Sciatic nerve (tissue), 2 donors: Measurements from ENCODE around the gene GNA15. TPM values are rescaled to one million over a fixed set of nuclear protein-coding genes. Genes with fewer than 3 reads are reported as not detected.
"Not testable (repeated sequence)": the region's sequence is repeated elsewhere in the genome, so short reads cannot be mapped to it uniquely, and the experiment has no call there.

Experiments used
- ATAC-seq: fragments of 200-7000 bp; cut with Tn5 transposase; one replicate; pipeline ENCODE4 v1.9.1; 2020; ENCODE audit warnings: mild to moderate bottlenecking, moderate library complexity
- DNase-seq: peaks from one replicate; pipeline ENCODE4 v3.0.0-alpha.2; 2020; ENCODE audit warnings: low spot score
- intact Hi-C: fragments of 100-400 bp; cut with DNase I; formaldehyde crosslinking; loops from one replicate; pipeline ENCODE4 v1.14.2; 2022
- total RNA-seq: library from RNA; stranded (reverse); fragmentation: NEBNext Ultra II Directional; extraction: Animal tissue kit (Norgen Biotek cat#: 25700); gene quantifications from one replicate; pipeline ENCODE4 v1.2.1, GENCODE V29; 2021
- donor health status: DM: no; HTN: no; CAD: no.
- donor health status: DM: no; HTN: no; CAD: no.

The GNA15 gene
- total RNA-seq, 1 donor from 2014 or later, result 9.5 TPM

DNA sequence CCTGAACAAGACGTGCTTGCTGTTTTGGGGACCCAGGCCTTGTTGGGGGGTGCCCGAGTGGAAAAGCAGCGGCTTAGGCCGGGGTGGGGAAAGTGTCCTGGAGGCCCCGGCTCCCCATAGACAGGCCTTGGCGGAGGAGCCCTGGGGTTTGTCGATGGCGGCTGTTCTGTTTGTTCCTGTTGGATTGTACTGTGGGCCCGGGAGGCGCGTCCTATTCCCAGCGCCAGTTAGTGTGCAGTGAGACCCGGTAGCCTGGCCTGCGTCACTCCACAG lies 61.0 kb downstream of the GNA15 start:
- DNase-seq (no peak), ATAC-seq (no peak)
- intact Hi-C loops, result no loop called here

DNA sequence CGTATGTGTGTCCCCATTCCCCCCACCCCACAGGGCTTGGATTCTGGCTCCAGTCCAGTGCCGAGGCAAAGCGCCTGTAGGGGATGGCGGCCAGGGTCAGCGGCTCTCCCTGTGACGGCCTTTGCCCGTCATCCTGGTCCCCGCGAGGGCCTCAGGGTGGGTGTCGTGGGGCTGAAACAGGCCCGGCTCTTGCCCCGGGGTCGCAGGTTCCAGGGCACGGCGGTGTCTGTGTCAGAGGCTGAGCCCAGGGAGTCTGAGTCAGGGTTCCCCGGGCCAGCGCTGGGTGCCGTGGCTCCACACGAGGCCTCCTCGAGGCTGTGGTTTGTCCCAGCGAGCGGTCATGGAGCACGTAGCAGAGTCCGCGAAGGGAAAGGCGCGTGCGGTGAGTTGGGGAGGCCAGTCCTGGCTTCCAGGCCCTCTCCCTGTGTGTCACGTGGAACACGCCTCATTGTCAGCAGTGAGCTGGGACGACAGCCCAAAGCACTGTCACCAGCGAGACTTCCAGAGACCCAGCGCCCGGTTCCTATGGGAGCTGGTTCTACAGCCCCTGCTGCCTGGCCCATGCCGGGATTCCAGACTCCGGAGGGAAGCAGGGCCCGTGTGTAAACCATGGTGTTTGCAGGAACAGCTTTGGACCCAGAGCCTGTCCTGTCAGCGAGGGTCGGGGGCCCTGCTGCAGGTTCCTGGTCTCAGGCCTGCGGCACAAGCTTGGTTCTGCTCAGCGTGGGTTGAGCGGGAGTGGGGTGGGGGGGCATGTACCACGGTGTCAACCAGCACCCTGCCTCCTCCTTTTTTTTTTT lies 63.3 kb downstream of the GNA15 start:
- DNase-seq (no peak), ATAC-seq (no peak)
- intact Hi-C loops, result no loop called here

DNA sequence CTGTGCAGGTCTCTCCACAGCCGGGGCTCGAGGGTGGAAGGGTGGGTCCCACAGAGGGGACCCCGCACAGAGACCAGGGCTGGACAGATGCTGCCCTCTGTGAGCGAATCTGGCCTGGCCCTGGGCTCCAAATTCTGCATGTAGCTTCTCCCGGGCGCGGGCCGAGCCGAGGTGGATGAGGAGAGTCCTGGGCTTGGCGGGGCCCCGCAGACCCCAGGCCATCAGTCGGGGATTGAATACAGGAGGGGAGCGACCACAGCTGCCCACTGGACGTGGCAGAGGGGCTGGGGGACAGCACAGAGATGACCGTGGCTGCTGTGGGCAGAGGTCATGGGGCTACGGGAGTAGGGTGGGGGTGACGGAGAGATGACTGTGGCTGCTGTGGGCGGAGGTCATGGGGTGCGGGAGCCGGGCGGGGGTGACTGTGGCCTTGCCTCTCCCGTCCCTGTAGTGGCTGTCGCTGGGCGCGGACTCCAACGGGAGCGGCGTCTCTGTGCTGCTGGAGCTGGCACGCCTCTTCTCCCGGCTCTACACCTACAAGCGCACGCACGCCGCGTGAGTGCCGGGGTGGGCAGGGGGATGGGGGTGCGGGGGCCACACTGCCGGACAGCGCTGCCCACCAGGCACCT lies 65.4 kb downstream of the GNA15 start:
- intact Hi-C loops, result no loop called here
- DNase-seq (no peak), ATAC-seq (no peak)

DNA sequence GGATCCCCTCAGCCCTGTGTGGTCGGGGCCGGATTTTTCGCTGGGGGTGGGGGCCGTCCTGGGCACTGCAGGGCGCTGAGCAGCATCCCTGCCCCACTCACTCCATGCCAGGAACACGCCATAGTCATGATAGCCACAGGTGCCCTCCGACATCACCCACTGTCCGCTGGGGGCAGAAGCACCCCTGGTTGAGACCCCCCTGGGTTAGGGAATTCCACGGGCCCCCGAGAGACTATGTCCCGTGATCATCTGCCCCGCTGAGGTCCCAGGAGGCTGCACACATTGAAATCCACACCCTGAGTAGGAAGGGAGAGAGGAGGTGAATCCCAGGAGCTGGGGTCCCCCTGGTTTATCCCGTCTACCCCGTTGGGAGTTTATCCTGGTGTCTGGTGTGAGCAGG lies 66.1 kb downstream of the GNA15 start:
- ATAC-seq, result no peak

DNA sequence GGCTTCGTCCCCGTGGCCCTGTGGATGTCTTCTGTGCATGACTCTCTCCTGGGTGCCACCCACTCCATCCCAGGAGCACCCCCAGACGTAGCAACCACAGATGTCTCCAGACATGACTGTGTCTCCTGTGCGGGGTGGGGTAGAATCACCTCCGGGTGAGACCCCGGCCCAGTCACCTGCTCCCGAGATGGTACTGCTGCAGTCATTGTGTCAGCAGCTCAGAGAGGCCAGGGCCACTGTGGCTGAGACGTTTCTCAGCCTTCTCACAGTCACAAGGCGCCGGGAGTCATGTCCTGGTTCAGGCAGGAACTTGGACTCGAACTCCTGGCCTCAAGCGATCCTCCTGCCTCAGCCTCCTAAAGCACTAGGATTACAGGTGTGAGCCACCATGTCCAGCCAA lies 66.5 kb downstream of the GNA15 start:
- DNase-seq (no peak), ATAC-seq (no peak)
- intact Hi-C loops, result no loop called here

More for the DNA sequence above, 66.1 kb downstream of the GNA15 start:
- intact Hi-C loops, result no loop called here
- no peak for DNase-seq

DNA sequence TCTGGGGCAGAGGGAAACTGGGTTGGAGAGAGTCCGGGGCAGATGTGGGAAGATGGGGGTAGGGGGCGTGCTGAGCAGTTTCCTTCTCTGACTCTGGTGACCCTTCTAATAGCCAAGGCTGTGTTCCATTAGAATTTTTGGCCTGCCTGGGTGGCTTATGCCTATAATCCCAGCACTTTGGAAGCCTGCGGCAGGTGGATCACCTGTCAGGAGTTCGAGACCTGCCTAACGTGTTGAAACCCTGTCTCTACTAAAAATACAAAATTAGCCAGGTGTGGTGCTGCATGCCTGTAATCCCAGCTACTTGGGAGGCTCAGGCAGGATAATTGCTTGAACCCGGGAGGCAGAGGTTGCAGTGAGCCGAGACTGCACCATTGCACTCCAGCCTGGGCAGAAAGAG lies 67.1 kb downstream of the GNA15 start:
- DNase-seq, intact Hi-C loops, ATAC-seq: not testable (repeated sequence)

DNA sequence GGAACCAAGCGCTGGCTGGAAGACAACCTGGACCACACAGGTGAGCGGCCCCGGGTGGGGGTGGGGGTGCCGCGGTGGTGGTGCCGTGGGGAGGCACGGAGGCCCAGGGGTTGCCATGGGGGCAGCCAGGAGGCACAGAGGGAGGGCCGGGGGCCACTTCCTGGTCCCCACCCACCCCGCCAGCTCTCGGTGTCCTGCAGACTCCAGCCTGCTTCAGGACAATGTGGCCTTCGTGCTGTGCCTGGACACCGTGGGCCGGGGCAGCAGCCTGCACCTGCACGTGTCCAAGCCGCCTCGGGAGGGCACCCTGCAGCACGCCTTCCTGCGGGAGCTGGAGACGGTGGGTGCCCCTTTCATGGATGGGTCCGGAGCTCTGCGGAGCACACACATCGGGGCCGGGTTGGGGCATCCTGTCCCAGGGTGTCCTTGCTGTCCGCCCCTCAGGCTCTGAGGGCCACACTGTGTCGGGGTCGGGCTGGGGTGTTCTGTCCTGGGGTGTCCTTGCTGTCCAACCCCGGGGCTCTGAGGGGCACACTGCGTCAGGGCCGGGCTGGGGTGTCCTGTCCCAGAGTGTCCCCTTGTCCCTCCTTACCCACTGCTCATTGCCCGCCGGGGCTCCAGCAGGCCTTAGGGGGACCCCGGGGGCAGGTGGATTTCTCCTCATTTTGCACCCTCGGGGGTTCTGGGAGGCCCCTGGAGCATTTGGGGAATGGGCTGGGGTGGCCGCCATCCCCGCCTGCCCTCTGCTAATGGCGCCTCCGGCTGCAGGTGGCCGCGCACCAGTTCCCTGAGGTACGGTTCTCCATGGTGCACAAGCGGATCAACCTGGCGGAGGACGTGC lies 68.2 kb downstream of the GNA15 start:
- ATAC-seq, result no peak
- intact Hi-C loops, result no loop called here

DNA sequence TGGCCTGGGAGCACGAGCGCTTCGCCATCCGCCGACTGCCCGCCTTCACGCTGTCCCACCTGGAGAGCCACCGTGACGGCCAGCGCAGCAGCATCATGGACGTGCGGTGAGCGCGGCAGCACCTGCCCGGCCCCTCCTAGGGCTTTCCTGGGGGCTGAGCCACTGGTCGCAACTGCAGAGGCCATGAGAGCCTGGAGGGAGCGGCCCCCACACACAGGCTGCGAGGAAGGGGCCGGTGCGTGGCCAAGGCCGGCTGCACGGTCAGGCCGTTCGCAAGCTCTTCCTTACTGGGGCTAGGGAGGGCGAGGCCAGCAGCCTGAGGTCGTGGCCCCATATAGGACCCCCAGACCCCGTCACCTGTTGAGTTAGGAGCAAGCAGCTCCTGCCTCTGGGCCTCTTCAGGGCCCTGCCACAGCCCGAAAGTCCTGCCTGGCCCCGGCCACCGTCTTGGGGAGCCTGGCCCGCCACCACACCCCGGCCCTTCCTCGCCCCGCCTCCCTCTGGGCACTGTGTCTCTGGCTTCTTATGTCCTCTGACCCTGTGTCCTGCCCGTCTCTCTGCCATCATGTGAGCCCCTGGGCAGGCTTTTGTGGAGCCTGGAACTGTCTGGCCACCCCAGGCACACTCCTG lies 68.9 kb downstream of the GNA15 start:
- ATAC-seq (no peak), DNase-seq (no peak)
- intact Hi-C loops, result no loop called here

More for the DNA sequence above, 68.2 kb downstream of the GNA15 start:
- DNase-seq, result no peak

DNA sequence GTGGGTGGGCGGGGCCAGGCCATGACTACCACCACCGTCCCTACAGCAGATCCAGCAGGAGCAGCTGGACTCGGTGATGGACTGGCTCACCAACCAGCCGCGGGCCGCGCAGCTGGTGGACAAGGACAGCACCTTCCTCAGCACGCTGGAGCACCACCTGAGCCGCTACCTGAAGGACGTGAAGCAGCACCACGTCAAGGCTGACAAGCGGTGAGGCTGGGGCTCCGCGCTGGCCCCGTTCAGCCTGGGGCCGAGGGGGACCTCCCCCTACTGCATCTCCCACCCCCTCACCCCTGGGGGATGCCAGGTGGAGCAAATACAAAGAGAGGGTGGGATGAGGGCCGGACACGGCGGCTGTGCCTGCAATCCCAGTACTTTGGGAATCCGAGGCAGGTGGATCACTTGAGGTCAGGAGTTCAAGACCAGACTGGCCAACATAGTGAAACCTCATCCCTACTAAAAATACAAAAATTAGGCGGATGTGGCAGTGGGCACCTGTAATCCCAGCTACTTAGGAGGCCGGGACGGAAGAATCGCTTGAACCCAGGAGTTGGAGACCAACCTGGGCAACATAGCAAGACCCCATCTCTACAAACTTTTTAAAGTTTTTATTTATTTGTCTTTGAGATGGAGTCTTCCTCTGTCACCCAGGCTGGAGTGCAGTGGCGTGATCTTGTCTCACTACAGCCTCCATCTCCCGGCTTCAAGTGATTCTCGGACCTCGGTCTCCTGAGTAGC lies 70.6 kb downstream of the GNA15 start:
- no peak for ATAC-seq
- intact Hi-C loops, result no loop called here
- no peak for DNase-seq

DNA sequence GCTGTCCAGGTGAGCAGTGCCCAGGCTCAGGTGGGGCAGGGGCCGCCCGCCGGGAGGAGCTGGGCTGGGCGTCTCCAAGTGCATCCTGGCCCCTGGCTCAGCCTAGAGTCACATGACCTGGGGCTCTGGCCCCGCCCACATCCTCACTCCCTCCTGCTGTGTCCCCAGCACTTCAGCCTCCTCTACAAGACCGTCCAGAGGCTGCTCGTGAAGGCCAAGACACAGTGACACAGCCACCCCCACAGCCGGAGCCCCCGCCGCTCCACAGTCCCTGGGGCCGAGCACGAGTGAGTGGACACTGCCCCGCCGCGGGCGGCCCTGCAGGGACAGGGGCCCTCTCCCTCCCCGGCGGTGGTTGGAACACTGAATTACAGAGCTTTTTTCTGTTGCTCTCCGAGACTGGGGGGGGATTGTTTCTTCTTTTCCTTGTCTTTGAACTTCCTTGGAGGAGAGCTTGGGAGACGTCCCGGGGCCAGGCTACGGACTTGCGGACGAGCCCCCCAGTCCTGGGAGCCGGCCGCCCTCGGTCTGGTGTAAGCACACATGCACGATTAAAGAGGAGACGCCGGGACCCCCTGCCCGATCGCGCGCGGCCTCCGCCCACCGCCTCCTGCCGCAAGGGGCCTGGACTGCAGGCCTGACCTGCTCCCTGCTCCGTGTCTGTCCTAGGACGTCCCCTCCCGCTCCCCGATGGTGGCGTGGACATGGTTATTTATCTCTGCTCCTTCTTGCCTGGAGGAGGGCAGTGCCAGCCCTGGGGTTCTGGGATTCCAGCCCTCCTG lies 71.8 kb downstream of the GNA15 start:
- ATAC-seq, result no peak
- DNase-seq, result no peak
- intact Hi-C loops, result no loop called here

DNA sequence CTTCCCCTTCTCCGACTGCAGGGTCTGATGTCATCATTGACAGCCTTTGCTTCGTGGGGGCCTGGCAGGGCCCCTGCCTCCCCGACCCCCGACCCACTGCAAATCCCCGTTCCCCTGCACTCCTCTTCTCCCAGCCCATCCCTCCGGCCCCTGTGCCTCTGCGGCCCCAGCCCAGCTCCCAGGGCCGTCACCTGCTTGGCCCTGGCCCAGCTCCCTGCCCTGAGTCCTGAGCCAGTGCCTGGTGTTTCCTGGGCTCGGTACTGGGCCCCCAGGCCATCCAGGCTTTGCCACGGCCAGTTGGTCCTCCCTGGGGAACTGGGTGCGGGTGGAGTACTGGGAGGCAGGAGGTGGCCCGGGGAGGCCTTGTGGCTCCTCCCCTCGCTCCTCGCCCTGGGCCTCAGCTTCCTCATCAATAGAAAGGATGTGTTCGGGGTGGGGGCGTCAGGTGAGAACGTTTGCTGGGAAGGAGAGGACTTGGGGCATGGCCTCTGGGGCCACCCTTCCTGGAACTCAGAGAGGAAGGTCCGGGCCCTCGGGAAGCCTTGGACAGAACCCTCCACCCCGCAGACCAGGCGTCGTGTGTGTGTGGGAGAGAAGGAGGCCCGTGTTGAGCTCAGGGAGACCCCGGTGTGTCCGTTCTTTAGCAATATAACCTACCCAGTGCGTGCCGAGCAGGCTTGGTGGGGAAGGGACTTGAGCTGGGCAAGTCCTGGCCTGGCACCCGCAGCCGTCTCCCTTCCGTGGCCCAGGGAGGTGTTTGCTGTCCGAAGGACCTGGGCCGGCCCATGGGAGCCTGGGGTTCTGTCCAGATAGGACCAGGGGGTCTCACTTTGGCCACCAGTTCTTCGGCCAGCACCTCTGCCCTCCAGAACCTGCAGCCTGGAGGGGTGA lies 72.7 kb downstream of the GNA15 start:
- intact Hi-C loops, result no loop called here
- ATAC-seq, result no peak
- no peak for DNase-seq

DNA sequence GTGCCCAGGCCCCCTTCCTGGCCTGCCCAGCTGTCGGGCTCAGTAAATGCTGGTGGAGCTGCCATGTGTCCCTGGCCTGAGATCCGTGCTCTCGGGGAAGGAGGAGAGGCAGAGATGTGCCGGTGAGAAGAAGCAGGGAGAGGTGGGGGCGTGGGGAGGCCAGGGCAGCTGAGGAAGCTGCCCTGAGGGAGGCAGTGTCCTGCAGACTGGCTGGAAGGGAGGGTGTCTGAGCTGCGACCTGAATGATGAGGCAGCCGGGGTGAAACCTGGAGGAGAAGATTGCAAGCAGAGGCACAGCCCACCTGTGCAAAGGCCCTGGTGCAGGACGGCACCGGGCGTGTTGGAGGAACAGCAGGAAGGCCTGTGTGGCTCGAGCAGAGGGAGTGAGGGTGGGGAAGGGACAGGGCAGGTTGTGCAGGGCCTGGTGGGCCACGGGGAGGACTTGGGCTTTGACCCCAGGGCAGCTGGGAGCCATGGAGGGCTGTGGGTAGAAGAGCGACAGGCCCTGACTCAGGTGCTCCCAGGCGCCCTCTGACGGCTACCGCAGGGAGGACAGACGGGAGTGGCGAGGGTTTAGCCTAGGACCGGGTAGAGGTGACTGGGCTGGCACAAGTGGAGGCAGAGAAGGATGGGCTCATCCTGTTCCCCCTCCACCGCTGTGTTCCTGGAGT lies 74.6 kb downstream of the GNA15 start:
- intact Hi-C loops, result no loop called here
- ATAC-seq (peak; percentile 43), DNase-seq (no peak)

DNA sequence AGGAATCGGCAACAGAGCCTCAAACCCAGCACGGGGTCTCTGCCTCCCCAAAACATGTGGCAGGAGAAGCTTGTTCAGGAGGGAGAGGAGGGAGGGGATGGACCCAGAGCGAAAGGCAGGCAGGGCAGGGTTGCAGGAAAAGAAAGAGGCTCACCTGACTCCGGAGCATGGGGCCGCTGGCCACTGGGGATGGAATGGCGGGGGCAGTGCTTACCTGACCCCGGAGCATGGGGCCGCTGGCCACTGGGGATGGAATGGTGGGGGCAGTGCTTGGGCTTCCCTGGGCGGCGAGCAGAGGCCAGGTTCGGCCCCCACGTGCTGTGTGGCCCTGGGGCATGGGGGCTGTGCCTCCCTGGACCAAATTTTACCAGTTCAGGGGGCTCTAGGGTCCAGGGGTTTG lies 75.4 kb downstream of the GNA15 start:
- ATAC-seq (no peak), DNase-seq (no peak)
- intact Hi-C loops, result no loop called here

DNA sequence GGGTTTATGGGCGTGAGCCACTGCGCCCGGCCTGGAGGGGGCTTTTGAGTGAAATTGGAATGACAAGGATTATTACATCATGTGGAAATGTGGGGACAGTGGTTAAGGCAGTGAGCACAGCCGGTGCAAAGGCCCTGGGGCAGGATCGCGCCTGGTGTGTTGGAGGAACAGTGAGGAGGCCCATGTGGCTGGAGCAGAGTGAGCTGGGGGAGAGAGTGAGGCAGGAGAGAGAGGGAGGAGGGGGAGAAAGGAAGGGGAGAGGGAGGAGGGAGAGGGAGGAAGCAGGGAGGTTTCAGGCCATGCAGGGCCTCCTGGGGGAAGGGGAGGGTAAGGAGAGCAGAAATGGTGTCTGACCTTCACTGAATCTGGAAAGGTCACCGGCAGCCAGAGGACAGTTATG lies 77.3 kb downstream of the GNA15 start:
- ATAC-seq, result no peak
- no peak for DNase-seq
- intact Hi-C loops, result no loop called here
